Measurements from ENCODE around the gene NCKAP5.
A peak's percentile ranks its signal among the peaks of the same experiment; 100 is the strongest.

NCKAP5 gene

DNA sequence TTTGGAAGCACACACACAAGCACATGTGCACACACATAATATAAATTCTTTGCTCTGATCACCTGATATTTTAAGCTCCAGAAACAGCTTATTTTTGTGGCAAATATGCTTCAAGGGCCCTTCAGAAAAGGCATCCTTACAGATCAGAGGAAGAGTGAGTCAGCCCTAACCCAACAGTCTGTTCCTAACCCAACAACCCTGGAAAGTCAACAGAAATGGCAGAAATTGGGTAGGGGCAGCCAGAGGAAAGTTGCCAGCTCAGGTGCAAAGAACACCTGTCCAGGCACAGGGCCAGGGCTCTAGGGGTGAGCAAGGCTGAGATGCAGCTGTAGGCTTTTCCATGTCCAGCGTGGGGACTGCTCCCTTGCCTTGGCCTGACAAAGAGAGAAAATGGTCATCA, 6.4 kb upstream of the NCKAP5 start:
- no peak for DNase-seq

DNA sequence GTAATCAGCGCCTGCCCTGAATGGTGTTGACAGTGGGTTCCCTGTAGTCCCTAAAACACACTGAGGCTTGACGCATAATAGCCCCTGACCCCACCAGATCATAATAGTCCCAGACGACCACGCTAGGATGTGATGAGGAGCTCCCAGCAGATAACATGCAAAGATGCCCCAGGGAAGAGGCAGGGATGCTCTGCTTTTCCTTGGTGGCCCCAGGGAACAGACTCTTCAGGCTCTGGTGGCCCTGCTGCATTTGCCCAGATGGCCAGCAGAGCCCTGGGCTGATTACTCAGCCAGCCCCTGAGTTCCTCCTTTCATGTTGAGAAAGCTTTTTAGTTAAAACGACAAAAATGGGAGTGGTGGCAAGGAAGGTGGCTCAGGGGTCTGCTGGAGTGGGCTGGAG, 5.9 kb upstream of the NCKAP5 start:
- no peak for DNase-seq

DNA sequence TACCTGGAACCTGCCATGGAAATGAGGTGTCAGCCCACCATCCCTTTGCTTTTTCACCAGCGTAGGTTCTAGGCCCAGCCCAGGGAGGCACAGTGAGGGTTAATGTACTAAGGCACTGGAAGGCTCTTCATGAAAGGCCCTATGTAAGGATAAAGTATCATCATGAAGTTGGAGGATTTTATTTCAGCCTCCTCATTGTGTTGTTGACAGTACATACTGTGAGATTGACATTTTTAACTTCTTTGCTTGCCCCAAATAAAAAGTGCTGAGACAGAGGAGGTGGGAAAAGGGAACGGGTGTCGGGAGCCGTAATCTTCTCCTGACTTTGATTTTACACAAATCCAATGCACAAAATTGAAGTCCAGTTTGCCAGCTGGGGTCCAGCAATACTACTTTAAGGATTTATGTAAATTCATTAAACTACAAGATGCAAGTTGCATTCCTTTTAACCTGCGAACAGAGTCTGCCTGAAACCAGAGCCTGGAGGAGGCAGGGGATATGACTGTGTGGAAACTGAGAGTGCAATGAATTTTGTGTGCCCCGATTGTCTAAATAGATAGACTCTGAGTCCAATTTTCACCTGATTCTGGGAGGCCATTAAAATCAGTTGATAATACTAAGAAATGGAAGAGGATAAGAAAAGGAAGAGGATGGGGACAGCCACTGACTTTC, 5.4 kb upstream of the NCKAP5 start:
- DNase-seq, result no peak

DNA sequence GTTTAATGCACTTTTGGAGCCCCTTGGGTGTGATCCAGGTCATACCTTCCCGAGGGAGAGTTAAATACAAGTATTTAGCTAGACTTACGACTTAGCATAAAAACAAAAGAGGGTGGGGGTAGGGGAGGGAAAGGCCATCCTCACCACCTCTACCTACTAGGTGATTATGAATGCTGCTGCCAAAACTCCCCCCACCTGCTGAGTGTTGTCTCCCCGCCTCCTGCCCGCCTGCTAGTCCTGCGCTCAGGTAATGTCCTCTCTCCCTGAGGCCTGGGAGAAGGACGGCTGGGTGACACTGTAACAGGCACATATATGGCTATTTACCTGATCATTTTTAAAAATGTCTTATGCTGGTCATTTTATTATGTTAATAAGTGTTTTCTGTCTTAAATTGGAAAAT, 3.0 kb upstream of the NCKAP5 start:
- no peak for DNase-seq

DNA sequence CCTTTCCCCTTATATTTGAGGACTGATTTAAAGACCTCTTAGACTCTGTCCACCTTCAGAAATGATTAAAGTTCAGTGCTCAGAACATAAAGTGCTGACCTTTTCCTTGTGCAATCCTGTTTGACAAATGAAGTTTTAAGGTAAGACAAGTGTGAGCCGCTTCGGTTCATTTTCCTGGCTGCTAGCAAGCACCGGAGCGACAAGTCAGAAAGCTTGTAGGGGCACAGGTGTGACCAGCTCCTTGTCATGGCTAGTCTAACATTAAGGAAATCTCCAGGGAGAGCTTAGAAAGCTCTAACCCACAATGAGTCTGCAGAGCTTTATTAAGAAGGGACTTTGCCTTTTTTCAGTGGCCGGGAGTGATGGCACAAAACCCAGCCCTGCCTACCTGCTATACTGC, 2.3 kb upstream of the NCKAP5 start:
- no peak for DNase-seq

DNA sequence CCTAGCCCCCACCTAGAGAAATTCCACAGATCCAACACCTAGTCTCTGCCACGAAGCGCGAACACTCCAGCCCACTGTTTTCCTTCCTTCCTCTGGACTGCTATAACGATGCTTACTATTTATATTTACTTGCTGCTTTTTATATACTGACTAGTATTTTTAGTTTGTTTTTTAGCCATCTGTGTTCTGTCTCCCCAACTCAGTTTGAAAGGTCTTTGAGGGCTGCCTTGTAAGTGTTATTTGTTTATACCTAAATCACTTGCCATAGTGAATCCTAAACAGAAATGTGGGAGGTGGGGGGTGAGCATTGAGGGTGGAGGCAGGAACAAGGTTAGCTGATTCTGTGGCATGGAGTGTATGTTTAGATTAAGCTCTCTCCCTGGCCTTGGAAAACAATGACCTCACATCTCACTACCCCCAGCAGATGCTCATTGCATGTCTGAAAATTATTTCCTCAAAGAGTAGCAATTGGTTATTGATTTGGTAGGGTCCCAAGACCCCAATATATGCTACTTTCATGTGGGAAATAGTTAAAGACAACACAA, 1.1 kb upstream of the NCKAP5 start:
- no peak for DNase-seq

DNA sequence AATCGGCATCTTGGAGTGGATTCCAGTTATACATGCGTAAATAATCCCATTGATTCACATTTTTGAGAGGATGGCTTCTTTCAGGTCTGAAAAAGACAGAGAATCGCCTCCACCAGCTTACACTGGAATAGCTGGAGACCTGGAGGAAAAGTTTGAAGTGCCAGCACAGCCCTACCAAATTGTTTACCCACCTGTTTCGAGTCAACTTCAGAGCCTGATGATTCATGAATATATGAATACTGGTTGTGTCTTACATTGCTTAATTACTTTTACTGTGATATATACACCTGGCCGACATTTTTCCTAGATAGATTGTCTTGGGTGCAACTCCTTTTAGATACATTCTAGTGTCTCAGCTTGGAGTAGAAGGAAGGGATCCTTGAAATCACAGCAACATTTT, 335 bp upstream of the NCKAP5 start:
- no peak for DNase-seq

DNA sequence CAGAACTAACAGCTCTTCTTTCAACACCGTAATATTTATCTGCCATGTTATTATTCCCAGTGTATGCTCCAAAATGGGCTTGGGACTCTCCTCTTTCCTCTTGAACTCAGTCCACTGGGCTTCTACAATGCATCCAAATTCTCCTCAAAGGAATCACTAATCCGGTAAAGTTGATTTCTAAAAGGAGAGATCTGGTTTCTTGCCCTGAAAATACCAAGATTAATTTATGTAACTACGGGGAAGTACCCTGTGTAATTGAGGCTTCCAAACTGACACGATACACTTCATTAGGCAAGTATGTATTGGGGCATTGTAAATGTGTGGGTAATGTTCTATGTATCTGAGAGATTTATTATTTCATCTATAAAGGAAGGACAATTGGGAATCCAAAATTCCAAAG, 5.7 kb downstream of the NCKAP5 start:
- no peak for DNase-seq

DNA sequence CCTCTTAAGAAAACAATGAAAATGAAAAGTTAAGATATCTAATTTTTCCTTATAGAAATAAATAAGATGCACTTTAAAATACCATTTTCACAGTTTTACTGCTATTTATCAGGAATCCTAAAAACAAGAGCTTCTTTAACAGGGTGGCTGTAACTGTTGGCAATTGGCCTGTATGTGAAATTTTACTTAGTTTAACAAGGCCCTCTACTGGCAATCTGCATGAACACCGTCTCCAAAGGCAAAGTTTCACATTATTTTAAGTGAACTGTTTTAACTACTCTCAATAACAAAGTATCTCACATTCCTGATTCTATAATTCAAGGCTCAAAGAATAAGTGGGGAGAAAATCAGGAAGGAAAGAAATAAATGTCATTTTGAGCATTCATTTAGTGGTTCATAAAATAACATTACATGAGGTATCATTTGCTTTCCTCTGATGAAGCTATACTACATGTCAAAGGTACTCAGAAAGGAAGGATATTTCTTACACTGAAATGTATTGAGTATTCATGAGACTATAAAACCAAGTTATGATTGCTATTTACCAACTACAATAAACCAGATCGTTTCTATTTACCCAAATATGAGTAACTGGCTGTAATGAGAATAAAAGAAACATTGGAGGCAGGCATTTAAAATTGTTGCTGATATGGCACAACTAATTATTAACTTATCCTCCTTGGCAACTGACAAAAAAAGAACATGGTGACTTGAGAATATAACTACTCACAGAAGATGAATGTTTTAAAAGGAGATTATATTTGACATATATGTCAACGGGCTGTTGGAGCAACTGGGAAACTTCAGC, 7.0 kb downstream of the NCKAP5 start:
- peak in 9 of 51 donors; percentile 2 to 54 (median 11) for DNase-seq

DNA sequence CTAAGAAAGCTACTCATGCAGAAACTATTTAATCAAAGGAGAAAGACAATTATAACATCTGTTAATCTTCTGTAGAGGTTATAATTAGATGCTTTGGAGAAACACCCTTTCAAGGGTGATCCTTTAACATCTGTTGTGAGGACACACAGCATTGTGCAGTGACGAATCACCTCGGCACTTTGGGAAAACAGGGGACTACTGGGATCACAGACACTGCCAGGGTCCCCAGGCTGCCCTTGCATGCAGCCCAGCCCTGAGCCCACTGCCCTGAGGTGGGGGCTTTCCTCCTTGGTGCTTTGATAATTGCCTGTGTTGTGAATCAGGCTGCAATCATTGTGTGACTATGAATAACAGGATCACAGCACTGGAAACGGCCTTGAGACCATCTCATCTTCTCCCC, 10.6 kb downstream of the NCKAP5 start:
- no peak for DNase-seq

DNA sequence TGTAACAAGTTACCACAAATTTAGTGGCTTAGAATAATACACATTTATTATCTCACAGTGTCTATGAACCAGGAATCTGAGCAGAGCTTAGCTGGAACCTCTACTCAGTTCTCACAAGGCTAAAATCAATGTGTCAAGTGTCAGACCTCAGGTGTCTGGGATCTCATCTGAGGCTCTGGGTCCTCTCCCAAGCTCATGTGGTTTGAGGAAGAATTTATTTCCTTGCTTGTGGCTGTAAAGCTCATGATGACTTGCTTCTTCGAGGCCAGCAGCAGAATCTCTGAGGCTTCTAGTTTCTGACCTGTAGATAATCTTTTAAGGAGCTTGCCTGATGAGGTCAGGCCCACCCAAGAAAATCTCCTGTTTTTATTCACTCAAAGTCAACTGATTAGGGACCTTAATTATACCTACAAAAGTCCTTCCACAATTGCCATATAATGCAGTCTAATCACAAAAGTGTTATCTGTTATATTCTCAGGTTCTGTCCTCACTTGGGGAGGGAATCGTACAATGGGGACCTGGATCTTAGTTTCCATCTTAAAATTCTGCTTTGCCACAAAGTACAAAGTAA, 14.3 kb downstream of the NCKAP5 start:
- no peak for DNase-seq

DNA sequence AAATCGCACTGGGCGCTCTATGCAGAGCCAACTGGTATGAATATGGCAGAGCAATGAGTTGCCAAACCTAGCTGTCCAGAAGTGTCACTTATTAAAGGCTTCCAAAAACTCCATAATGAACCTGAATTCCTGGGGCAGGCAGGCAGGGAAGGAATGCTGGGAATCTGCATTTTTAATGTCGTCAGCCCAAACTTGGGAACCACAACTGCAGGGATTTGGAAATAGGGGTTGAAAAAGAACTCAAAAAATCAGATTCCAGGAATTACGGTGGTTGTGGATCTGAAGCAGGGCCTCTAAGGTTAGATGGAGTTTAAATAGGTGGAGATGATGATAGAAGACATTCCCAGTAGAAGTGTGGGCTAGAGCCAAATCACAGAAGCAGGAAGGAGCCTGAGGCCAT, 15.0 kb downstream of the NCKAP5 start:
- DNase-seq, result no peak

DNA sequence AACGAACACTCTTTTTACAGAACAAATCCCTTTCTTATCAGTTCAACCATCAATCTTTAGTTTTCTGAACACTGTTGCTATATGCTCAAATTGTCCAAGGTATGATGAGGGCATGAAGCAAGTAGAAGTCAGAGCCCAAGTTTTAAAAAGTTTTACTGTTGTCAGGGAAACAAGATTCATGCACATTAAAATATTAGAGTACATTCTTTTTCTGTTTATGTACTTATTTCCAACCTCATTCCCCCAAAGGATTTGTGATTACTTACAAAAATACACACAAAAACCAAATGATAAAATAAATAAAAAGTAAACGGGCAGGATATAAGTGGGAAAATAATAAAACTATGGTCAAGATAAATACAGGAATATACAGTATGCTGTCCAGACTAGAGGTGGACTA, 15.4 kb downstream of the NCKAP5 start:
- no peak for DNase-seq

DNA sequence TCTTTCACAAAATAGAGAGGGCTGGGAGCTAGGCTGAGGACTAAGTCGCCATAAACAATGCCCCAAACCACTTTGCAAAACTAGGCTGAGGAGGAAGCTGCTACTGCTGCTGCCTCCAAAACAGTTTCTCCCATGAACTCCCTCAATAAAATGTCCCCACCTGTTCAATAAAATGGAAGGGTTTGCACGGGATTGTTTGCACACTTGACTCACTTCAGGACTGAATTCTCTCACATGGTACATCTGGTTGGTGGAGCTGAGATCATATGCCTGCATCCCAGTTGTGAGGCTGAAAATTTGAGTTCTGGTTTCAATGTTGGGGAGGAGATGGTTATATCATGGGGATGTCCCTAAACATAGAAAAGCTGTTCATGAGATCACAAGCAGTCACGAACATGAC, 26.5 kb downstream of the NCKAP5 start:
- DNase-seq, result no peak

DNA sequence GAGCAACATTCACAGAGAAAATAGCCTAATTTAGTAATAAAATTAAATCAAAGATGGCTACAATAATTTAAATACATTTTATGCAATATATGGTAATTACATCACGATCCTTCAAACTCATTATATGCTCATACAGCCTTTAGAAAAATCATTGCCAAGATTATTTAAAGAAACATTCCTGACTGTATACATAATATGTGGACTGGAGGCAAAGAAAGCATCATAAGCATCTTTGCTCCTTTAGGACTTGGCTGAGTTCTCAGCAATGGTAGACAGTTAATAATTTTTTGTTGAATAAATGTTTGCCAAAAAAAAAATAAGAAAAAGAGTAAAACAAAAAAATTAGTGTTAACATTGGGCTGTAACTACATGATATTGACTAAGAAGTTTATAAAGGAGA, 26.9 kb downstream of the NCKAP5 start:
- DNase-seq, result no peak

DNA sequence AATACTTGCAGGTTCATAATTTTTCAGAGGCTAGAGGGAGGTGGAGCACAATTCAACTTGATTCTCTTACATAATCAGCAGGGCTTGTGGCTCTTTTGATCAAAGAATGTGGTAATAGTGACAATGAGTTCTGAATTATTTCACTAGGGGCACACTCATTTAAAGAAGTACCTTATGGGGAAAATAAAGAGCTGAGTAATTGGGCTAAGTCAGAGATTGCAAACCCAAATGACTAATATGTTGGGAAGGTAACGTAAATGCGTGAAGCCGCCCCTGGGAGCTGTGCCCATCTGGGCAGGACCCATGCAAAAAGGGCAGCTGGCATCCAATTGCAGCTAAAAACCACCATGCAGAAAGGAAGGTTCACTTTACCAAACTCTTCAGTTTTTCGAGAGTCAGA, 35.3 kb downstream of the NCKAP5 start:
- no peak for DNase-seq

DNA sequence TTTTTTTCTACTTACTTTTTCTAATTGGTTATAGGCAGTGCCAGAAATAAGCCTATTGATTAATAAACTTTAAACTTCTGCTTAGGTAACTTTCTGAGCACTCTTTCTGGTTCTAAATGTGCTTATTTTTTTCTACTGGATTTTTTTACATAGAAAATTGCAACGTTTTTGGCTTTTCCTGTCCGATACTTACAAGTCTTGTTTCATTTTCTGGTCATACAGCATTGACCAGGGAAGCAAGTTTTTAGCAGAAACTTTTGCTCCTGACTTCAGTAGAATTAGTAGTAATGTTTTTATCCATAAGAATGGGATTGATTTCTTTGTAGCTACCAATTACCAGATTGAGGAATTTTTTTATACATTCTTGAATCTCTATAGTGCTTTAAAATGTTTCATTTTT, 36.9 kb downstream of the NCKAP5 start:
- no peak for DNase-seq

DNA sequence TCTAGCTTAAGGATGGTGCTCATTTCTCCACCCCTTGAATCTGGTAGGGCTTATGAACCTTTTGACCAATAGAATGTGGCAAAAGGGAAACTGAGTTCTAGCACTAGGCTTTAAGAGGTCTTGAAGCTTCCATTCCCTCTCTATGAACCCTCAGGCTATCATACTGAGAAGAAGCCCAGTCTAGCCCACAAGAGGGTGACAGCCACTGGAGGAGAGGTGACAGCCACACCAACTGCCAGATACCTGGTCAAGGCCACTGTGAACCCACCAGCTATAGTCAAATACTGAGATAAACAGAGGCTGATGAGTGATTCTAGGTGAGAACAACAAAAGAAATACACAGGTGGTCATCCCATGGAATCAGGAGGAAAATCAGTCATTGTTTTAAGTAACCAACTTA, 37.6 kb downstream of the NCKAP5 start:
- DNase-seq, result no peak

DNA sequence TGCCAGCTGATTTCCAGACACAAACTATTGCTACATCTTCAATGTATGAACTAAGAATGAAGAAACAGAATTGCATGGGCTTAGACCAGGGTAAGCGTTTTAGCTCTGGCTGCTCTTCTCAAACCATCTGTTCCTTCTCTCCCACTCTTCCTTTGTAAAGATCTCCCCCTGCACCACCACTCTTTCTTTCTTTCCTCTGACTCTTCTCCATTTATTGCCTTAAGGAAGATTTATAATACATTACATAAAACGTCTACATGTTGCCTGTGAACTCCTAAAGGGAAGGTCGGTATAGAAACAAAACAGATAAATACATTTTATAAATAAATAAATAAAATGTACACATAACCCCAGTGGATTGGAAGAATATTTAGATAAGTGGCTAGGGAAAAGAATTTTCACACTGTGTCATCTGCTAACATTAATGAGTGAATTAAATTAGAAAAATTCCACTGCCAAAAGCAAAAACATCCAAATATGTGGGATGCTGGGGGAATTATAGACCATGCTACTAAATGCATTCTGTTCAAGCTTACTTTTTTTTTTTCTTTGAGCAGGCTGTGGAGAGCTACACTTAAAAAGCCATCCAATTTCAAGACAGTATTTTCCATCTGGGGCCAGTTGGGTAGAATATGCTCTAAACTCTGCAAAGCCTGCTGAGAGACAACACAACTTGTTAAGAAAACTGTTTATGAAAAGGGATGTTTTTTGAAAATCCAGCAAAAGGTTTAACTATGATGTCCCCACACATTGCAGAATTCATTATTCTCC, 41.5 kb downstream of the NCKAP5 start:
- DNase-seq, result no peak

DNA sequence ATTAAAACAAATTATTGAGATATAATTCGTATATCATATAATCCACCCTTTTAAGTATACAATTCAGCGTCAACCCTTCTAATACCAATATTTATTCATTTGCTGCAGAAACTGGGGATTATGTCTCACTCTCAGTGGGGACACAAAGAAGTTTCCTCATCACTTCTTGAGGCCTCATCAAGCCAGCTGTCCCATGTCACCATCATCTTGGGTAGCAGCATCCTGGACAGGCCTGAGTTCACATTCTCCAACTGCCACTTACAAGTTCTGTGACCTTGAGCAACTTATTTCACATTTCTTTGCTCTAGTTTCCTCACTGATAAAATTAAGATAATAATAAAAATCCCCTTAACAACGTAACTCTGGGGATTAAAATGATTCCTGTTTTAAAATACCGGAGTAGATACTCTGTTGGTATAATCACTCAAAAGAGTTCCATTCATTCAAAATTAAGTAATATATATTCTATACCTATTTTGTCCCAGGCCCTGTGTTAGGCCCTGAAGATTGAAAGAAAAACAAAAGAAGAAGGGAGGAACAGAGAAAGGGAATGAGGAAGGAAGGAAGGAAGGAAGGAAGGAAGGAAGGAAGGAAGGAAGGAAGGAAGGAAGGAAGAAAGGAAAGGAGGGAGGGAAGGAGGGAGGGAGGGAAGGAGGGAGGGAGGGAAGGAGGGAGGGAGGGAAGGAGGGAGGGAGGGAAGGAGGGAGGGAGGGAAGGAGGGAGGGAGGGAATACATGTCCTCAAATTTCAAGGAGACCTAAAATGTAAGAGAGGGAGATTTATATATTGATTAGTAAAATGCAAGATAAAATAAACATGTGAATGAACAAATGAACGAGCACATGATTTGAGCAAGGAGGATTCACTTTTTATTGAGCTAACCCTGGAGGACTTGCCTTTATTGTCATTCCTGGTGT, 42.4 kb downstream of the NCKAP5 start:
- DNase-seq, result no peak

DNA sequence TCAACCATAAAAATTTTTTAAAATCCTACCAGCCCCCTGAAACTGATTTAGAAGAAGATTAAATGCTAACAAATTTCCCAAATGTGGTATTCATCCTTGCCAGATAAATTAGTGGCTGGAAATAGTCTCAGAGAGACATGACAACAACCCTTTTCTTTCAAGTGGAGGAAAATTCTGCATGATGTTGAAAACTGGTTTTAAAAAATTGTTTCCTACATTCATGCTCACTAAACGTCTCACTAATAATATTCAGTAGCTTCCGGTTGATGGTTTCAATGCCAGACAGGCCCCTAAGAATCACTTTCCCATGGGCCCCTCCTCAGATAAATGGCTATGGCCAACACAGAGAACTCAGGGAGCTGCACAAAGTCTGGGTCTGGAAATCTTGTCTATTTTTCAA, 43.2 kb downstream of the NCKAP5 start:
- DNase-seq, result no peak

All from hypothalamus (tissue), 51 donors.